ENCODE results near the gene AGER.

The AGER gene

GRCh38 chr6:32168807-32169591 is 15.1 kb downstream of the AGER start:
- no peaks in the 10 kb centered on the region for H3K79me2 ChIP-seq
- no peaks in the 10 kb centered on the region for H3K36me3 ChIP-seq (ENCODE audit: control insufficient read depth, insufficient read depth, low read length)
- TF ChIP-seq CTCF (IDR thresholded peaks at IDR 0.05), result peak; percentile 11
- H3K27ac ChIP-seq, result no peak overlapping the region
- H3K9me3 ChIP-seq (ENCODE audit: control insufficient read depth, low read length), result no peaks in the 10 kb centered on the region
- H3K4me2 ChIP-seq (ENCODE audit: low read length), result no peak overlapping the region
- H3K4me1 ChIP-seq, result no peaks in the 10 kb centered on the region
- H3K9ac ChIP-seq, result no peak overlapping the region
- no peaks in the 10 kb centered on the region for H3K27me3 ChIP-seq (ENCODE audit: control insufficient read depth, insufficient read depth, low read length)
- no peak overlapping the region for H2AFZ ChIP-seq
- no peak overlapping the region for H3K4me3 ChIP-seq (ENCODE audit: low read depth, low read length)

- Histone ChIP-seq H3K4me3 (ENCODE audit: low read depth, low read length) (no peak overlapping the region), H3K9ac (no peak overlapping the region), H3K36me3 (ENCODE audit: control insufficient read depth, insufficient read depth, low read length) (no peaks in the 10 kb centered on the region), H3K4me2 (ENCODE audit: low read length) (no peak overlapping the region), H3K27me3 (ENCODE audit: control insufficient read depth, insufficient read depth, low read length) (no peaks in the 10 kb centered on the region), H3K27ac (no peak overlapping the region), H3K4me1 (no peaks in the 10 kb centered on the region), H2AFZ (no peak overlapping the region), H3K79me2 (no peaks in the 10 kb centered on the region), H3K9me3 (ENCODE audit: control insufficient read depth, low read length) (no peaks in the 10 kb centered on the region)
- no peak for TF ChIP-seq CTCF (IDR thresholded peaks at IDR 0.05)
These were observed 15.7 kb downstream of the AGER start for GRCh38 chr6:32168350-32168749.

- no peaks in the 10 kb centered on the region for H3K36me3 ChIP-seq (ENCODE audit: control insufficient read depth, insufficient read depth, low read length)
These were observed 16.2 kb downstream of the AGER start for GRCh38 chr6:32167761-32168262.

GRCh38 chr6:32167154-32167760 is 16.8 kb downstream of the AGER start:
- no peak overlapping the region for H3K4me2 ChIP-seq (ENCODE audit: low read length)
- TF ChIP-seq CTCF (IDR thresholded peaks at IDR 0.05), result no peak
- H3K9me3 ChIP-seq (ENCODE audit: control insufficient read depth, low read length), result no peaks in the 10 kb centered on the region
- no peaks in the 10 kb centered on the region for H3K79me2 ChIP-seq
- H3K4me1 ChIP-seq, result no peaks in the 10 kb centered on the region
- no peaks in the 10 kb centered on the region for H3K27me3 ChIP-seq (ENCODE audit: control insufficient read depth, insufficient read depth, low read length)
- no peak overlapping the region for H3K27ac ChIP-seq
- H3K9ac ChIP-seq, result no peak overlapping the region
- no peak overlapping the region for H2AFZ ChIP-seq
- no peaks in the 10 kb centered on the region for H3K36me3 ChIP-seq (ENCODE audit: control insufficient read depth, insufficient read depth, low read length)
- no peak overlapping the region for H3K4me3 ChIP-seq (ENCODE audit: low read depth, low read length)

More at GRCh38 chr6:32167761-32168262, 16.2 kb downstream of the AGER start:
- no peak overlapping the region for H3K27ac ChIP-seq
- no peaks in the 10 kb centered on the region for H3K79me2 ChIP-seq
- no peak overlapping the region for H2AFZ ChIP-seq
- H3K4me2 ChIP-seq (ENCODE audit: low read length), result no peak overlapping the region
- no peak overlapping the region for H3K4me3 ChIP-seq (ENCODE audit: low read depth, low read length)
- no peak overlapping the region for H3K9ac ChIP-seq
- H3K4me1 ChIP-seq, result no peaks in the 10 kb centered on the region
- no peak for TF ChIP-seq CTCF (IDR thresholded peaks at IDR 0.05)
- H3K27me3 ChIP-seq (ENCODE audit: control insufficient read depth, insufficient read depth, low read length), result no peaks in the 10 kb centered on the region
- H3K9me3 ChIP-seq (ENCODE audit: control insufficient read depth, low read length), result no peaks in the 10 kb centered on the region

All from parathyroid adenoma (tissue), 2 donors.